Measurements from ENCODE around the gene CGB7.
"Not testable (repeated sequence)": the region's sequence is repeated elsewhere in the genome, so short reads cannot be mapped to it uniquely, and the experiment has no call there.

Gene CGB7

DNA sequence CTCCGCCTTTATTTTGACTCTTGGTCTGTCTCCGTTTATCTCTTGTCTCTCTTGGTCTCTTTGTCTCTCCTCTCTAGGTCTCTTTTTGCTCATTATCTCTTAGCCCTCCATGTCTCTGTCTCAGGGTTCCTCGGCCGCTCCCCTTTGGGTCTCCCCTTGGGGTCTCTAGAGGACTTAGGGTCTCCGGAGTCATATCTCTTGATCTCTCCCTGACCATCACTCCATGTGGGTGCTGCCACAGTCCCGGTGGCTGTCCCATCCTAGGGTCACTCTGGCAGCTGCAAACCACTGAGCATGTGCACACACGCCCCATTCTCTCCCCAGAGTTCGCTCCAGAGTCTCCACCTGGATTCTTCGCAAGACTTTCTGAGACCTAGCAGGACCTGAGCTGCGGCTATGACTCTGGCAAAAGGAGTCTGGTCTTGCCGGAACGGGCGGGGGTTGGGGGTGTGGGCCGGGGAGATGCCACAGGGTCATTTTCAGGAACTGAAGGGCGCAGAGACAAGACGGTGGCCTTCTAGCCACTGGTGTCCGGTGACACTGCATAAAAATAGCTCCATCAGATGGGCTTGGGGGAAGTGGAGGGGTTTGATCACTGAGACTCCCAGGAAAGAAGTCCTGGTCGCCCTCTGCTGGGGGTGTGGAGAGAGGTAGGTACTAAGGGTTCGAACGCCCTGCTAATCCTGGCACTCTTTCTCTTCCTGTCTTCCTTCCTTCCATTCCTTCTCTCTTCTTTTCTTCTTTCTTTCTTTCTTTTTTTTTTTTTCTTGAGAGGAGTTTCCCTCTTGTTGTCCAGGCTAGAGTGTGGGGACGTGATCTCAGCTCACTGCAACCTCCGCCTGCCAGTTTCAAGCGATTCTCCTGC is 16.2 kb upstream of the CGB7 start:
- DNase-seq (ENCODE audit: low read depth) = no peak

DNA sequence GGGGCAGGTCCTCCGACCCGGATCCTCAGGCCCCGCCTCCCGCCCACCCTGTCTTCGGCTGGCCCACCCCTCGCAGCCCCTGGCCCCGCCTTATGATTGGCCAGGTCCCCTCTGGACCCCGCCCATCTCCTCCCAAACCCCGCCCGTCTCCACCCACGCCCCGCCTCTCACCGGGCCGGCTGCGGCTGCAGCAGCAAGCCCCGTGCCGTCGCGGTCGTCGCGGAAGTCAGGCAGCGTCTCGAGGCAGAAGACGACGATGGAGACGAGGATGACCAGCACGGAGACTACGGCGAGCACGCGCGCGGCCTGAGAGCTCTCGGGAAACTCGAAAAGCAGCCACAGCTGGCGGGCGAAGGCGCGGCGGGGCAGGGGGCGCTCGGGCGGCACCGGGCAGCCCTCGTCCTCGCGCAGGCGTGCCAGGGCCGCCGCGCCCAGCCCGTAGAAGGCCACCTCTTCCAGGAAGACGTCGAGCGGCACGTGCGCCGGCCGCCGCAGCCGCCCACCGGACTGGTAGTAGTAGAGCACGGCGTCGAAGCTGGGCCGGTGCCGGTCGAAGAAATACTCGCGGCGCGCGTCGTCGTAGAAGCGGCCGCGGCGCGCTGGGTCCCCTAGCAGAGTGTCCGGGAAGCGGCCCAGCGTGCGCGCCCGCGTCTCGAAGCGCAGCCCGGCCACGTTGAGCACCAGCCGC is 14.5 kb upstream of the CGB7 start:
- DNase-seq (ENCODE audit: low read depth) = no peak

DNA sequence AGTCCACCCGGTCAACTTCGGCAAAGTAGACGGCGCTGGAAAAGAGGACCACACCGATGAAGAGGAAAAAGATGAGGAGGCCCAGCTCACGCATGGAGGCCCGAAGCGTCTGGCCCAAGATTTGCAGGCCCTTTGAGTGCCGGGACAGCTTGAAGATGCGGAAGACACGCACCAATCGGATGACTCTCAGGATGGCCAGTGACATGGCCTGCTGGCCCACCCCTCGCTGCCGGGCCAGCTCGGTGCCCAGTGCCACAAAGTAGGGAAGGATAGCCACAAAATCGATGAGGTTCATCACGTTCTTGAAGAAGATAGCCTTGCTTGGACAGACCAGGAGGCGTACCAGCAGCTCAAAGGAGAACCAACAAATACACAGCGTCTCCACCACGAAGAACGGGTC is 12.9 kb upstream of the CGB7 start:
- DNase-seq (ENCODE audit: low read depth) = no peak

DNA sequence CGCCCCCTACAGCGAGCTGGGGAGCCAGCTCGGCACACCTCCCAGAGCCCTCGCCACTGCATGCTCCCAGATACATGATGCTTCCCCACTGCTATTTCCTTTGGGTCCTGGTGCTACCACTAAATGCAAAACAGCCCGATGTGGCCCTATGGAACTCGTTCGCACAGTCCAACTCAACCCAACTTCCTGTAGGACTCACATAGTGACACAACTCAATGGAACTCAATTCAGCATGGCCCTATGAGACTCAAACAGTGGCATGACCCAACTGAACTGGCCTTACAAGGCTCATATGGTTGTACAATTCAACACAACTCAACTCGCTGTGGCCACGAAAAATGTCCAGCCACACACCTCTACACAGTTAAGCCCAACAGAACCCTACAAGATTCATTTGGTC is 11.5 kb upstream of the CGB7 start:
- no peak for DNase-seq (ENCODE audit: low read depth)

DNA sequence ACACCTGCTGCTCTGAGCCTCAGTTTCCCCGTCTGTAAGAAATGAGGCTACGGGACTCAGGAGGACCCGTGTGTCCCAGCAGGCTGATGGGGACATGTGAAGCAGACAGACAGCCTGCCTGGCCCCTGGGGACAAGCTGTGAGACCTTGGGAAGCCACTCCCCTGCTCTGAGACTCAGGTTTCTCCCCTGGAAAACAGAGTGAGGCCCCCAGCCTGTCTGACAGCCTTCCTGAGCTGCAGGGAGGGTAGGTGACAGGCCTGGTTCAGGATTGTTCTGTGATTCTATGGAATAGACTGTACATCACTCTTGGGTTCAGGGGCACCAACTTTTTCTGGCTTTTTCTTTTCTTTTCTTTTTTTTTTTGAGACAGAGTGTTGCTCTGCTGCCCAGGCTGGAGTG is 10.0 kb upstream of the CGB7 start:
- no peak for DNase-seq (ENCODE audit: low read depth)

DNA sequence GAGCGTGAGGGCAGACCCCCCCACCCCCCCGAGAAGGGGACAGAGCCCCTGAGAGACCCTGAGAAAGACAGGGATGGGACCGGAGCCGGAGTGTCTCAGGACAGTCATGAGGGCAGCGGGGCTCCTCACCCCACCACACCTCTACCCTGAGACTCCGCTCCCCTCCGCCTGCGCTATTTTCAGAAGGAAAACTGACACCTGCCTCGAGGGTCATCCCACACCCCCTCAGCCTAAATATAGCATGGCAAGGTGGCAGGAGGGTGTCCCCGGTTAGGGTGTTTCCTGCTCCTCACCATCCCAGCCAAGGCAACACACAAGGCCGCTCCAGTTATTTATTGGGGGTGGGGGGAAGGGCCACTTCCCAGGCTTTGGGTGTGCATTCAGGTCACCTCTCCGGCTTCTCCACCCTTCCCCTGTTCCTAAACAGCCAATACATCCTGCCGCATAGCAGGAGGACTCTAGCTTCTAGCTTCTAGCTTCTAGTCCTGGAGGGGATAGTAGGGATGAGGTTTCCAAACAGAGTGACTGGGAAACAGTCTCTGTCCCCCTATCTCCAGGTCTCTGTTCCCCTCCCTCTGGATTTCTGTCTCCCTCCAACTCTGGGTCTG is 8.5 kb upstream of the CGB7 start:
- DNase-seq (ENCODE audit: low read depth) = no peak

DNA sequence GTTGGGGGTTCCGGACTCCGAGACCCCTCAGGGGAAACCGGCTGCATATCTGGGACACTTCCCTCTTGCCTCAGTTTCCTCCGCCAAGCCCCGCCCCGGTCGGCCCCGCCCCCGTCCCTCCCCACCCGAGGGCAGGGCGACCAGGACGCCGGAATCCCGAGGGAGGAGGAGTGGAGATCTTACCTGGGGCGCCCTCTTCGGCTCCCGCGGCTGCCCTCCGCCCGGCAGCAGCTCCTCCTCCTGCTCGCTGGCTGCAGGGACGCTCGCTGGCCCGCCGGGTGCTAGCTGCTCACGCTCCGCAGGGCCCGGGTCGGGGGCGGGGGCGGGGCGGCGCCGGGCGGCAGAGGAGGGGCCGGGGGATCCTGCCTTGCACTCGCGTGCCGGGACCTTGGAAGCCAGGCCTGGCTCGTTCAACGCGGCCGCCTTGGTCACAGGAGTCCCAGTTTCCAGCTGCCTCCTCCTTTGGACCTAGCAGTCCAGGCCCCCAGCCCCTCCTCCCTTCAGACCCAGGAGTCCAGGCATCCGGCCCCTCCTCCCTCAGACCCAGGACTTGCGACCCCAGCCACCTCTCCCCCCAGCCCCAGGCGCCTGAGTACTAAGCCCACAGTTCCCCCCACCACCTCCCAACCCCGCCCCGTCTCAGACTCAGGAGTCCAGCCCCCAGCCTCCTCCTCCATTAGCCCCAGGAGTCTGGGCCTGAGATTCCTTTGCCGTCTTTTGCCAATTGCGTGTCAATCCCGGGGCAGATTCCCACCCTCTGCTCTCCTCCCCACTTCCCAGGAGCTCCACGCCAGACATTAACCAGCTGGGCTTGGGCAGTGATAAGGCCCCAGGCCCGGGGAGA is 7.4 kb upstream of the CGB7 start, which contains the start of gene NTF4:
TSS of gene NTF4 (minus strand) at position 51 of the 844 bp plus-strand sequence. CDS start 2,821 bp downstream, outside the sequence.
- DNase-seq (ENCODE audit: low read depth) = no peak

DNA sequence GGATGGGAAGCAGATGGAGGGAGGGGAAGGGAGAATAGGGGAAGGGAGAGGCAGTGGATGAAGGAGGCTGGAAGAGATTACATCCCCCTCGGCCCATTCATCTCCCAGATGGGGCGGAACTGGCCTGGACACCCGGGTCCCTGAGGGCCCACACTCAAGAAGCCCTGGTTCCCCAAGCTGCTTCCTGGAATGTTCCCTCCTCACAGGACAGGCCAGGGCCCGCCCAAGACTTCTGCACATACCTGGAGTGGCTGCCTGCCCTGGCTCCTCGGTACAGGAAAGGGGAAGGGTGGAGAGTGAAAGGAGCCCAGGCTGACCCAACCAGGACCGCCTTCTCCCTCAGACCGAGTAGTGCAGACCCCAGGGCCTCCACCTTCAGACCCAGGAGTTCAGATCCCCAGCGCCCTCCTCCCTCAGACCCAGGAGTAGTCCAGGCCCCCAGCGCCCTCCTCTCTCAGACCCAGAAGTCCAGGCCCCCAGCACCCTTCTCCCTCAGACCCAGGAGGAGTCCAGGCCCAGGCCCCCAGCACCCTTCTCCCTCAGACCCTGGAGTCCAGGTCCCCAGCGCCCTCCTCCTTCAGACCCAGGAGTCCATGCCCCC is 6.6 kb upstream of the CGB7 start:
- no peak for DNase-seq (ENCODE audit: low read depth)

DNA sequence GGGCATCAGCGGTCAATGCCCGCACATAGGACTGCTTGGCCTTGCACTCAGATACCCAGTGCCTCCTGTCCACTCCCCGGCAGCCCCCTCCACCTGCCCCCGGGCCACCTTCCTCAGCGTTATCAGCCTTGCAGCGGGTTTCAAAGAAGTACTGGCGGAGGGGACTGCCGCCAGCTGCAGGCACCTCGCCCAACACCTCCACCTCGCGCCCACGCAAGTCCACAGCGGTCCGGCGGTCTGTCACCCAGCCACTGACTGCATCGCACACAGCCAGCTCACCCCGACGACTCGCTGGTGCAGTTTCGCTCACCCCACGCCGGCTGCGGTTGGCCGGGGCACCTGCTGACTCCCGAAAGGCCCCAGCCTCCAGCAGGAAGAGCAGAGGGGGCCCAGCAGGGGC is 3.9 kb upstream of the CGB7 start:
- no peak for DNase-seq (ENCODE audit: low read depth)

DNA sequence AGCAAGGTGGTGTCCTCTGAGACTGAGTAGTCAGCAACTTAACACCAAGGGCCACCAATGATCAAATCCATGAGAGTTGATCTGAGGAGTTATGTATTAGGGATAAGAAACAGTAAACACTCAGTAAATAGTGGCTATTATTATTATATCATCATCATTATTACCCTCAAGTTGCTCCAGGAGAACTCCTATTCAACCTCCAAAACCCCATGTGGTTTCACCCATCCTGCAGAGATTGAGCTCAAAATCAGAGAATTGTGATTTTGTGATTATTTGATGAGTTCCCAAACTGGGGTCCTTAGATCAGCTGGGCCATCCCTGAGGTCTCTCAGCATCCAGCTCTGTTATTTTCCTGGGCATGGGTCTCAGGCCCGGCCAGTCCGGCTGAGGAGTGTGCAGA is 3.5 kb upstream of the CGB7 start:
- no peak for DNase-seq (ENCODE audit: low read depth)

DNA sequence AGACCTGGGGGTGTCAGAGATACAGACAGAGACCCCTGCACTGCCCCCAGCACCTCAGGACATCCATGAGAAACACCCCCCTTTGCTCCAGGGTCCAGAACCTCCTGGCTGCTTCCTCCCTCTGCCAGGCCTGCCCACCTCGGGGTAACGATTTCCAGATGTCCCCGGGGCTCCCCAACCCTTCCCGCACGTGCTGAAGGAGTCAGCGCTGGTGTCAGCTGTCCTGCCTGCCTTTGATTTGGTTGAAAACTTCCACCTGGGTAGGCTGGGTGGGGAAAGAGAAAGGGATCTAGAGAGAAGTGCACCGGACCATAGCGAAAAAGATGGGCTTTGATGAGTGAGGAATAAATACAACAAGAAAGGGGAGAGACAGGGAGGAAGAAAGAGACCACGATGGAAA is 1.5 kb upstream of the CGB7 start:
- DNase-seq (ENCODE audit: low read depth) = no peak

DNA sequence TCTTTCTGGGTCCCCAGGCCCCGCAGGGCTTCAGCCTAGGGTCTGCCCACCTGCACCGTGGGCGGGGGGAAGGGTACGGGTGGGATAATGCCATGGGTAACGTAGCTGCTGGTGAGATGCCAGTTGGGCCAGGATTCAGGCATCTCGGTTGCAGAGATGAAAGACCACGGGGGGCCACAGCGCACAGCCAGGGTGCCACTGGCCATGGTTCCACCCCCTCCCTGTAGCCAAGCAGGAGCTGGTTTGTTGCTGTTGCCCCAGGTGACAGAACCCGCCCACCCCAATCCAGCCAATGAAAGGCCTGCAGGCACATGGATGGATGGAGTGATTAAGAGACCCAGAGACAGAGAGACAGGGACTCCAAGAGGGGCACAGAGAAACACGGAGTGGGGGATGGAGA is 1.0 kb upstream of the CGB7 start:
- no peak for DNase-seq (ENCODE audit: low read depth)

DNA sequence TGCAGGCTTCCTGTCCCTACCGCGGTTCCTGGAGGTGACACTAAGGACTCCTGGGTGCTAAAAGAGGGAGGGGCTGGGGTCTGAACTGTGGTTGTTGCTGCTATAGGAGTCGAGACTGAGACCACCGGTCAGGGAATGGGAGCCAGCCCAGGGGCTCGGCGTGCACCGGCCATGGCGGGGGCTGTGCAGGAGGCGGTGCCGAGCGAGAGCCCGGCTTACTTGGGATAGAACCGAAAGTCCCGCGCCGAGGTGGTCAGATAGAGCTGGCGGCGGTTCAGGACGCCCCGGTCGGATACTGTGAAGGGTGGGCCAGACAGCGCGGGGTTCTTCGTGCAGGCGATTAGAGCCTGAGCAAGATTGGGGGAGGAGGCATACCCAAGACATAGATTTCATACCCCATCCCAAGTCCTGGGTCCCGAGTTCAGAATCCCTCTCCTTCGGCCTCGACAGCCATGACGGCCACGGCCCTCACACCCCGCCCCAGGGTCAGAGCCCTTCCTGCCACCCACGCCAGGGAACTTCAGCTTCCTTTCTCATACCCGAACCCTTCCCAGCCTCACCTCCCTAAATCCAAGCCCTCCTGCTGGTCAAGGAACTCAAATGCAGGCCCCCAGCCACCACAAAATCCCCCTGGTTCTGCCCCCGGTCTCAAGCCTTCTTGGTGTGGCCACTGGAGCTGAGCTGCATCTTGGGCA is 500 bp downstream of the CGB7 start:
- not testable (repeated sequence) for DNase-seq (ENCODE audit: low read depth)

DNA sequence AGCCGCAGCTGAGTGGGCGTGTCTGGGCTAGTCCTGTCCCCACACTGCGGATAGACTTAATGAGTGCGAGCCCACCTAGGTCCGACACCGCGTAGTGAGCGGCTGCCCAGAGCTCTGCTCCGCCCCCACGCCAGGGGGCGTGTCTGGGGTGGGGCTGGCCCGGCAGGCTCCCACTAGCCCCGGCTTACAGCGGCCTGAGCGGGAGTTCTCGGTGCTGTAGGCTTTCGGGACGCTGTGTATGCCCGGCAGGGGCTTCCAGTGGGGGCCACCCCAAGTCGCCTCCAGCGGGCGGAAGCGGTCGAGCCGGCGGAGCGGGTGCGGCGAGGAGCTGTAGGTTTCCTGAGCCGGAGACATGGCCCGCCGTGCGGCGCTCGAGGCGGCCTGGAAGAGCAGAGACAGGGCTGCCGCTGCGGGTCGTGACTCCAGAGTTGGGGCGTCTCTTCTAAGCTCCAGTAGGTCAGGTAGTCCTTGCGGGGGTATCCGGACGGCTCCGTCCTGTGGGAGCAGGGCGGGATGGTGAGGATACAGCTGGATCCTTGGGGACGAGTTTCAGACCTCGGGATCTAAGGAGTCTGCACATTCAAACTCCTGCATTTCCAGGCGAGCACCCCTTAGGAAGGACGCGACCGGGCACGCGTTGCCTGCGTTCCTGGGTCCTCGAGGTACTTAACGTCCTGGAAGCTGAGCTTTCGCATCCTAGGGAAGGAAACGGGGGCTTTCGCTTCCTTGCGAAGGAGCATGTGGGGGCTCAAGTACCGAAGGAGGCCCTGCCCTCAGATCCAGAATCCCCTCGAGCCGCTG is 1.2 kb downstream of the CGB7 start:
- DNase-seq (ENCODE audit: low read depth) = no peak

DNA sequence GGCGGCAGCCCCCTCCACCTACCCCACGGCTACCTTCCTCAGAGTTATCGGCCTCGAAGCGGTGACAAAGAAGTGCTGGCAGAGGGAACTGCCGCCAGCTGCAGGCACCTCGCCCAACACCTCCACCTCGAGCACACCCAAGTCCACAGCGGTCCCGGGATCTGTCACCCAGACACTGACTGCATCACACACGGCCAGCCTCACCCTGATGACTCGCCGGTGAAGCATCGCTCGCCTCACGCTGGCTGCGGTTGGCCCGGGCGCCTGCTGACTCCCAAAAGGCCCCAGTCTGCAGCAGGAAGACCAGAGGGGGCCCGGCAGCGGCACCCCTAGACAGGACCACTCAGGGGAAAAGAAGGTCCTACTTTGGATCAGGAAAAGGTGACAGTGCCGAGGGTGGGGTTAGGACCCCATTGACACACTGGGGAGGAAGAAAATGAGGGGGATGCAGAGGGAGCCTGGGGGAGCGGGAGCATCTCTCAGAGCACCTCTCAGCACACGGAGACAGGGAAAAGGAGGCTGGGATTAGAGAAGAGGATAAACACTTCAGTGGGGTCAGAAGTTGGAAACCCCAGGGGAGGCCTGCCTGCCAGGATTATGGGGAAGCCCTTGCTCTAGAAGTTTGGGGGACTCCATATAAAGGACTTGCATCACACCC is 7.0 kb downstream of the CGB7 start:
- DNase-seq (ENCODE audit: low read depth) = not testable (repeated sequence)

DNA sequence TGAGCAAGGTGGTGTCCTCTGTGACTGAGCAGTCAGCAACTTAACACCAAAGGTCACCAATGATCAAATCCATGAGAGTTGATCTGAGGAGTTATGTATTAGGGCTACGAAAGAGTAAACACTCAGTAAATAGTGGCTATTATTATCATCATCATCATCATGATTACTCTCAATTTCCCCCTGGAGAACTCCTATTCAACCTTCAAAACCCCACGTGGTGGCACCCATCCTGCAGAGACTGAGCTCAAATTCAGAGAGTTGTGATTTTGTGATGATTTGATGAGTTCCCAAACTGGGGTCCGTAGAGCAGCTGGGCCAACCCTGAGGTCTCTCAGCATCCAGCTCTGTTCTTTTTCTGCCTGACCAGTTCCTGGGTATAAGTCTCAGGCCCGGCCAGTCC is 7.7 kb downstream of the CGB7 start:
- DNase-seq (ENCODE audit: low read depth) = not testable (repeated sequence)

DNA sequence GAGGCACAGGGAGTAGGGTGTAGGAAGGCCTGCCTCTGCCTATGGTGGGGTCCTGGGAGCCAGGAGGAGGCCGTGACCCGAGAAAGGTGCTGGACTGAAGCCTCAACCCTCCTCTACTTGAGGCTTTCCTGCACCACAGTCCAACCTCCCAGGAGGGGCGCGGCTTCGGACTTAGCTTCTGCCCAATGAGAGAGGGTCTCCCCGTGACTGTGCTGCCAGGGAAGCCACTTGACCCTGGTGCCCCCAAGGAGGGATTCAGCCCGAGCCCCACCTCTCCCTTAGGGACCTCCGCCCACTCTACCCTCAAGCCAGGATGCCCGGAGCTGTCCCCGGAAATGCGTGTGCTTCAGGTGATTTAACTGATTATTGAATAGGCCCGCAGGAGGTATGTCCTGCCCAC is 8.5 kb downstream of the CGB7 start, which contains the start of gene CGB8:
TSS of gene CGB8 (minus strand) at position 101 of the 400 bp plus-strand sequence. CDS start 372 bp downstream, outside the sequence.
- DNase-seq (ENCODE audit: low read depth) = not testable (repeated sequence)

DNA sequence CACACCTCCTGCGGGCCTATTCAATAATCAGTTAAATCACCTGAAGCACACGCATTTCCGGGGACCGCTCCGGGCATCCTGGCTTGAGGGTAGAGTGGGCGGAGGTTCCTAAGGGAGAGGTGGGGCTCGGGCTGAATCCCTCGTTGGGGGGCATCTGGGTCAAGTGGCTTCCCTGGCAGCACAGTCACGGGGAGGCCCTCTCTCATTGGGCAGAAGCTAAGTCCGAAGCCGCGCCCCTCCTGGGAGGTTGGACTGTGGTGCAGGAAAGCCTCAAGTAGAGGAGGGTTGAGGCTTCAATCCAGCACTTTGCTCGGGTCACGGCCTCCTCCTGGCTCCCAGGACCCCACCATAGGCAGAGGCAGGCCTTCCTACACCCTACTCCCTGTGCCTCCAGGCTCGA is 14.0 kb downstream of the CGB7 start, which contains the start of gene CGB5:
TSS of gene CGB5 (plus strand) at position 301 of the 400 bp plus-strand sequence. CDS start 362 bp downstream, outside the sequence.
- DNase-seq (ENCODE audit: low read depth) = not testable (repeated sequence)

DNA sequence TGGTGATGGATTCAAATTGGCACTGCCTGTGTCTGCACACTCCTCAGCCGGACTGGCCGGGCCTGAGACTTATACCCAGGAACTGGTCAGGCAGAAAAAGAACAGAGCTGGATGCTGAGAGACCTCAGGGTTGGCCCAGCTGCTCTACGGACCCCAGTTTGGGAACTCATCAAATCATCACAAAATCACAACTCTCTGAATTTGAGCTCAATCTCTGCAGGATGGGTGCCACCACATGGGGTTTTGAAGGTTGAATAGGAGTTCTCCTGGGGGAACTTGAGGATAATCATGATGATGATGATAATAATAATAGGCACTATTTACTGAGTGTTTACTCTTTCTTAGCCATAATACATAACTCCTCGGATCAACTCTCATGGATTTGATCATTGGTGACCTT is 14.9 kb downstream of the CGB7 start:
- not testable (repeated sequence) for DNase-seq (ENCODE audit: low read depth)
